Tibial nerve (tissue), 4 donors: ENCODE results near the gene TTBK2.

Experiments used
- EP300 ChIP-seq, 2 donors: sonication (generic); formaldehyde crosslinking; IDR thresholded peaks; one replicate each; pipeline ENCODE4 v1.6.1; 2017; ENCODE audit warnings: antibody characterized with exemption in 2 of 2, mild to moderate bottlenecking in 1 of 2
- POLR2A ChIP-seq, 2 donors: fragments of 450-650 bp; IDR thresholded peaks; one replicate each; pipeline ENCODE4 v1.6.1; 2017; ENCODE audit warnings: antibody characterized with exemption in 2 of 2, mild to moderate bottlenecking in 2 of 2, moderate library complexity in 2 of 2
- TF ChIP-seq, protein P1 (sequence below), 5 experiments: fragments of 200-600 bp in 3 of 5; fragments of 450-650 bp in 2 of 5; sonication (generic) in 3 of 5; IDR thresholded peaks; one replicate each; pipeline ENCODE4 v1.5.1; 2016 to 2019; ENCODE audit warnings: antibody characterized with exemption in 5 of 5, mild to moderate bottlenecking in 3 of 5, moderate library complexity in 2 of 5

DNA sequence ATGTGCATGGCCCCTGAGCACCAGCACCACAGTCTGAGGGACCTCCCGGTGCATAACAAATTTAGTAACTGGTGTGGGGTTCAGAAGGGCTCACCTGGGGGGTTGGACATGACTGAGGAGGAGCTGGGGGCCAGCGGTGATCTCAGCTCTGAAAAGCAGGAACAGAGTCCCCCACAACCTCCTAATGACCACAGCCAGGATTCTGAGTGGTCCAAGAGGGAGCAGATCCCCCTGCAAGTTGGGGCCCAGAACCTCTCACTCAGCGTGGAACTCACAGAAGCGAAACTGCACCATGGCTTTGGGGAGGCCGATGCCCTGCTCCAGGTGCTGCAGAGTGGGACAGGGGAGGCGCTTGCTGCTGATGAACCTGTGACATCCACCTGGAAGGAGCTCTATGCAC is 226.6 kb downstream of the TTBK2 start:
- TF ChIP-seq, protein P1, sequence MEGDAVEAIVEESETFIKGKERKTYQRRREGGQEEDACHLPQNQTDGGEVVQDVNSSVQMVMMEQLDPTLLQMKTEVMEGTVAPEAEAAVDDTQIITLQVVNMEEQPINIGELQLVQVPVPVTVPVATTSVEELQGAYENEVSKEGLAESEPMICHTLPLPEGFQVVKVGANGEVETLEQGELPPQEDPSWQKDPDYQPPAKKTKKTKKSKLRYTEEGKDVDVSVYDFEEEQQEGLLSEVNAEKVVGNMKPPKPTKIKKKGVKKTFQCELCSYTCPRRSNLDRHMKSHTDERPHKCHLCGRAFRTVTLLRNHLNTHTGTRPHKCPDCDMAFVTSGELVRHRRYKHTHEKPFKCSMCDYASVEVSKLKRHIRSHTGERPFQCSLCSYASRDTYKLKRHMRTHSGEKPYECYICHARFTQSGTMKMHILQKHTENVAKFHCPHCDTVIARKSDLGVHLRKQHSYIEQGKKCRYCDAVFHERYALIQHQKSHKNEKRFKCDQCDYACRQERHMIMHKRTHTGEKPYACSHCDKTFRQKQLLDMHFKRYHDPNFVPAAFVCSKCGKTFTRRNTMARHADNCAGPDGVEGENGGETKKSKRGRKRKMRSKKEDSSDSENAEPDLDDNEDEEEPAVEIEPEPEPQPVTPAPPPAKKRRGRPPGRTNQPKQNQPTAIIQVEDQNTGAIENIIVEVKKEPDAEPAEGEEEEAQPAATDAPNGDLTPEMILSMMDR (IDR thresholded peaks at IDR 0.05), result no peak
- TF ChIP-seq EP300 (IDR thresholded peaks at IDR 0.05) (no peak), POLR2A (IDR thresholded peaks at IDR 0.05) (no peak)
